Vagina (tissue), 2 donors: ENCODE data around the gene SMIM29. TPM values are rescaled to one million over a fixed set of nuclear protein-coding genes. Genes with fewer than 3 reads are reported as not detected.

Experiments used
- DNase-seq, 2 donors: peaks; one replicate each; pipeline ENCODE4 v3.0.0-alpha.2; 2017; ENCODE audit errors: extremely low spot score in 2 of 2
- H3K27ac ChIP-seq: fragments of 200-600 bp; sonication (generic); one replicate; pipeline ENCODE4 v1.5.1; 2019
- H3K27me3 ChIP-seq: fragments of 200-600 bp; sonication (generic); one replicate; pipeline ENCODE4 v1.5.1; 2019
- H3K36me3 ChIP-seq, 2 donors: fragments of 200-600 bp; sonication (generic); one replicate each; pipeline ENCODE4 v1.5.1; 2017 to 2019
- H3K4me1 ChIP-seq: fragments of 200-600 bp; sonication (generic); one replicate; pipeline ENCODE4 v1.5.1; 2019
- H3K4me3 ChIP-seq, 2 donors: fragments of 200-600 bp; sonication (generic); 1 replicate in 1 of 2; 2 replicates in 1 of 2; pipeline ENCODE4 v1.5.1; 2016 to 2019
- H3K9me3 ChIP-seq: fragments of 200-600 bp; sonication (generic); one replicate; pipeline ENCODE4 v1.5.1; 2019
- POLR2A ChIP-seq, 2 donors: fragments of 450-650 bp; IDR thresholded peaks; one replicate each; pipeline ENCODE4 v1.6.1; 2017; ENCODE audit warnings: antibody characterized with exemption in 2 of 2, mild to moderate bottlenecking in 2 of 2, moderate library complexity in 2 of 2
- POLR2AphosphoS5 ChIP-seq, 2 donors: sonication (generic); formaldehyde crosslinking; IDR thresholded peaks; one replicate each; pipeline ENCODE4 v1.9.0; 2017; ENCODE audit warnings: antibody characterized with exemption in 2 of 2, mild to moderate bottlenecking in 2 of 2, low read depth in 1 of 2; ENCODE audit not compliant: insufficient read depth in 1 of 2
- intact Hi-C: fragments of 100-400 bp; cut with DNase I; formaldehyde crosslinking; loops from one replicate; pipeline ENCODE4 v1.15.1; 2023
- total RNA-seq: library from RNA; depleted of rRNA; stranded (reverse); fragments of >200 nt; gene quantifications from one replicate; pipeline ENCODE4 v1.2.3, GENCODE V29; 2016
- TF ChIP-seq, protein P1 (sequence below), 3 experiments: fragments of 450-650 bp in 2 of 3; fragments of 200-600 bp in 1 of 3; sonication (generic) in 1 of 3; IDR thresholded peaks; one replicate each; pipeline ENCODE4 v1.5.1; 2017 to 2019; ENCODE audit warnings: antibody characterized with exemption in 3 of 3, mild to moderate bottlenecking in 2 of 3, moderate library complexity in 2 of 3

SMIM29 gene
- total RNA-seq, 1 donor from 2014 or later: 22.3 TPM

DNA sequence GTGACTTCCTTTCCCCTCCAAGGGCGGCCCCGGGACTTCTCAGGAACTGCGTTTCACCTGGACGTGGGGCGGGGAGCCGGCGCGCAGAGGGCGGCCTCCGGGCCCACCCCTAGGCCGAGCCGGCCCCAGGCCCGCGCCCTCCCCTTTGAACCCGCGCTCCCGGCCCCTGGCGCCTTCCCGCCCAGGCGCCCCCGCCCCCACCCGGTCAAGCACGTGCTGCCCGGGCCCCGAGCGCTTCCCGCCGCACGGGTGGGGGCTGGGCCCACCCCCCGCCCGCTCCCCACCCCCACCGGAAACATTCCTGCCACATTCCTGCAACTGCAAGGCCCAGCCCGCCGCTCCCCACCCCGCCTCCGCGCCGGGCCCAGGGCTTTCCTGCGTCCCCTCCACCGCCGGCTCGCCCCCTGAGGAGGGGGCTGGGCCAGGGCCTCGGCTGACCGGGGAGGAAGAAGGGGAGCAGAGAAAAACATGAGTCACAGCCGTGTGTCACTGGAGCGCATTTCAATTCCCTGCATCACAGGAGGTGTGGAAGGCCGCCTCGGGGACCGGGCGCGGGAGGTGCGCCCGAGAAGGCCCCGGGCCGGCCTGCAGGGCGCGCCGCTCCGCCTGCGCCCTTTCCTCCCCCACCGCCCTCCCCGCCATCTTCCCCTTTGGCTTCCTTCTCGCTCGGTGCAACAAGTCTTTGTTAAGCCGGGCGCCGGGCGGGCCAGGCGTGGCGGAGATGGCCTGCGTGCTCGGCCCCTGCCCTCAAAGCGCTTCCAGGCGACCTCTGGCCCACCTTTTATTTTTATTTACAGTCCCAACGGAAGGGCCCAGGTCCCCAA, 13.3 kb downstream of the SMIM29 start:
- Histone ChIP-seq H3K9me3 (no peaks in the 10 kb centered on the region), H3K36me3 (no peaks in the 10 kb centered on the region), H3K27me3 (no peaks in the 10 kb centered on the region), H3K27ac (peak overlapping the region; percentile 94), H3K4me1 (peaks cover 19% of the 10 kb centered on the region), H3K4me3 (peak overlapping the region; percentile 42 to 69)
- intact Hi-C loops: no loop called here
- no peak for DNase-seq
- TF ChIP-seq POLR2A (IDR thresholded peaks at IDR 0.05): no peak
- no peak for TF ChIP-seq POLR2AphosphoS5 (IDR thresholded peaks at IDR 0.05; ENCODE audit: insufficient read depth in 1 of 2, low read depth in 1 of 2)
- TF ChIP-seq, protein P1, sequence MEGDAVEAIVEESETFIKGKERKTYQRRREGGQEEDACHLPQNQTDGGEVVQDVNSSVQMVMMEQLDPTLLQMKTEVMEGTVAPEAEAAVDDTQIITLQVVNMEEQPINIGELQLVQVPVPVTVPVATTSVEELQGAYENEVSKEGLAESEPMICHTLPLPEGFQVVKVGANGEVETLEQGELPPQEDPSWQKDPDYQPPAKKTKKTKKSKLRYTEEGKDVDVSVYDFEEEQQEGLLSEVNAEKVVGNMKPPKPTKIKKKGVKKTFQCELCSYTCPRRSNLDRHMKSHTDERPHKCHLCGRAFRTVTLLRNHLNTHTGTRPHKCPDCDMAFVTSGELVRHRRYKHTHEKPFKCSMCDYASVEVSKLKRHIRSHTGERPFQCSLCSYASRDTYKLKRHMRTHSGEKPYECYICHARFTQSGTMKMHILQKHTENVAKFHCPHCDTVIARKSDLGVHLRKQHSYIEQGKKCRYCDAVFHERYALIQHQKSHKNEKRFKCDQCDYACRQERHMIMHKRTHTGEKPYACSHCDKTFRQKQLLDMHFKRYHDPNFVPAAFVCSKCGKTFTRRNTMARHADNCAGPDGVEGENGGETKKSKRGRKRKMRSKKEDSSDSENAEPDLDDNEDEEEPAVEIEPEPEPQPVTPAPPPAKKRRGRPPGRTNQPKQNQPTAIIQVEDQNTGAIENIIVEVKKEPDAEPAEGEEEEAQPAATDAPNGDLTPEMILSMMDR (IDR thresholded peaks at IDR 0.05): no peak

DNA sequence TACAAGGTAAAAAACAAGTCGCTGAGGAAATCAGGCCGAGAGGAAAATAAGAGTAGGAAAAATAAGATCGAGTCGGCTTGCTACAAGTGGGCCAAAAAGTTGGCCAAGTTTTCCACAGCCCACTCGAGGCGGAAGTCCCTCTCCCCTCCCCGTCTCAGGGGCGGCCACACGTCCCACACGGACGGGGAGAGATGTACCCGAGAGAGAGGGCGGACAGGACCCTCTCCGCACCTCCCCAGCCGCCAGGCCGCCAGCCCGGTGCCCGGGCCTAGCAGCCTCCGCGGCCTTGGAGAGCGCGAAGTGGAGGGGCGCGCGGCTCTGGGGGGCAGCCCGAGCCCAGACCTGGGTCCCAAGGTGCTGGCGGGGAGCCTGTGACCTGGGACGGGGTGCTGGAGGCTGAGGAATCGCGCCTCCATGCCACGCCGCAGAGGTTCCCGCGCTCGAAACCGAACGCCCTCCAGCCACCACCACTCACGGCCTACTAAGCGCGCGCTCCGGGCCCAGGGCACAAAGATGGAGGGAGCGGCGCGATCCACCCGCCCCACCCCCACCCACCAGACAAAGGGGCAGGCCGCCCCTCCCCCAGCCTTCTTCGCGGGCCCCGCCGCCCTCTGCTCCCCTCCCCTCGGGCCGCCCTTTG, 14.0 kb downstream of the SMIM29 start:
- DNase-seq: no peak
- no peaks in the 10 kb centered on the region for H3K27me3 ChIP-seq
- intact Hi-C loops: loop anchor here (5.0 kb wide), 1 partner anchor 1563 kb away; the partner anchor contains the start of gene CLPS
- H3K9me3 ChIP-seq: no peaks in the 10 kb centered on the region
- H3K4me3 ChIP-seq: no peak overlapping the region
- peak overlapping the region; percentile 94 for H3K27ac ChIP-seq
- no peaks in the 10 kb centered on the region for H3K36me3 ChIP-seq
- TF ChIP-seq, protein P1 (IDR thresholded peaks at IDR 0.05): no peak
- peaks cover 19% of the 10 kb centered on the region for H3K4me1 ChIP-seq

DNA sequence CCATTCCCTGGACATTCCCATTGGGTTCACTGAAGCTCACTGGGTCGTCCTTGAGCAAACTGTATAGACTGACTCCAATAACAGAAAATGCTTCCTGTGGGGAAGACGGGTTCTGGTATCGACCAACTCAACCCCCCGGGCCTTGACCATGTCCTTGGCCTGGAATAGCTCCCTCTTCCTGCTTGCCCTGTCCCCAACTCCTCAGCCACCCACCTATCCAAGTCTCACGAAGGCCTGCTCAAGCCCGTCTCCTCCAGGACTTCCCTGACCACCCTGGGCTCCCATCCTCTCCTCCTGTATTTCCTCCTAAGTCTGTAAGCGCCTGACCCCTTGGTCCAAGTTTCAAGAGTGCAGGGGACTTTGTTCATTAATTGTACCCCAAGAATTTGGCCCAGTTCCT, 14.9 kb downstream of the SMIM29 start:
- H3K36me3 ChIP-seq: no peaks in the 10 kb centered on the region
- peaks cover 18% of the 10 kb centered on the region for H3K4me1 ChIP-seq
- H3K4me3 ChIP-seq: no peak overlapping the region
- TF ChIP-seq POLR2A (IDR thresholded peaks at IDR 0.05) (no peak), POLR2AphosphoS5 (IDR thresholded peaks at IDR 0.05; ENCODE audit: insufficient read depth in 1 of 2, low read depth in 1 of 2) (no peak)
- TF ChIP-seq, protein P1 (IDR thresholded peaks at IDR 0.05): no peak
- H3K9me3 ChIP-seq: no peaks in the 10 kb centered on the region
- DNase-seq: no peak
- intact Hi-C loops: loop anchor here (5.0 kb wide), 1 partner anchor 1563 kb away; the partner anchor contains the start of gene CLPS
- H3K27ac ChIP-seq: no peak overlapping the region
- no peaks in the 10 kb centered on the region for H3K27me3 ChIP-seq

DNA sequence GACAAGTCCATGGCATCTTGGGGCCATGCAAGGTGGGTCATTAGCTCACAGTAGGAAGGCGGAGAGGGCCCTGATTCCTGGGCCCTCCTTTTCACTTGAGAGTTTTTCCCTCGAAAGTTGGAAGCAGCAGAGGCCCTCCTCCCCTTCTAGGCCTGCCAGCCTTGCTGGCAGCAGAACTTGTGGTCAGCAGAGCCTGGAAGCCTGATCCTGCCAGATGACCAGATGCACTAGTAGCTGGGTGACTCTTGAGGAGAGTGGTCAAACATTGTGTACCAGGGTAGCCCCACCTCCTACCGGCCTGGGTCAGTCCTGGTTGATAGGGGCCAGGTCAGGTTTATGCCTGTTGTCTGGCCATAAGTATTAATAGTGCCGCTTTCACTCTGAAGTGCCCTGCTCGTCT, 15.9 kb downstream of the SMIM29 start:
- no peak for TF ChIP-seq POLR2A (IDR thresholded peaks at IDR 0.05)
- TF ChIP-seq POLR2AphosphoS5 (IDR thresholded peaks at IDR 0.05; ENCODE audit: insufficient read depth in 1 of 2, low read depth in 1 of 2): no peak
- H3K27me3 ChIP-seq: no peaks in the 10 kb centered on the region
- no peaks in the 10 kb centered on the region for H3K9me3 ChIP-seq
- intact Hi-C loops: loop anchor here (5.0 kb wide), 1 partner anchor 1564 kb away; the partner anchor contains the start of gene CLPS
- H3K27ac ChIP-seq: no peak overlapping the region
- H3K4me1 ChIP-seq: peaks cover 10% of the 10 kb centered on the region
- no peak overlapping the region for H3K4me3 ChIP-seq
- H3K36me3 ChIP-seq: no peaks in the 10 kb centered on the region
- no peak for DNase-seq

DNA sequence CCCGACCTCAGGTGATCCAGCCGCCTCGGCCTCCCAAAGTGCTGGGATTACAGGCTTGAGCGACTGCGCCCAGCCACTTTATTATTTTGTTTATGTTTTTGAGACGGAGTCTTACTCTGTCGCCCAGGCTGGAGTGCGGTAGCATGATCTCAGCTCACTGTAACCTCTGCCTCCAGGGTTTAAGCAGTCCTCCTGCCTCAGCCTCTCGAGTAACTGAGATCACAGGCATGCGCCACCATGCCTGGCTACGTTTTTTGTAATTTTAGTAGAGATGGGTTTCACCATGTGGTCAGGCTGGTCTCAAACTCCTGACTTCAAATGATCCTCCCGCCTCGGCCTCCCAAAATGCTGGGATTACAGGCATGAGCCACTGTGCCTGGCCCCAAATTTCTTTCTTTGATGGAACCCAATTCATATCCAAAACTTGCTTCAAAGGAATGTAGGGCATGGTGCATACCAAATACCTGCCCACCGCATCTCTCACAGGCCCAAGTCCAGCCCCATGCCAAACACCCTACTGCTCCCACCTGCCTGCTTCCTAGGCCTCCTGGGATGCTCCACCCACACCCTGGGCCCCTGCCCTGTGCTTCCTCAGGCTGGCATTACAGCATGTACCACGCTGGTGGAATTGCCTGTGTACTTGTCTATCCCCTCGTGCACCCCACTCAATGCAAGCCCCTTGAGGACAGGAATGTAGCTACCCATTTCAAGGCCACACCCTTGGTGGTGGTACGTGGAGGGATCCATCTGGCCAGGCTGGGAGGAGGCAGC, 17.1 kb downstream of the SMIM29 start:
- no peak for DNase-seq
- H3K27ac ChIP-seq: no peak overlapping the region
- H3K36me3 ChIP-seq: no peaks in the 10 kb centered on the region
- intact Hi-C loops: loop anchor here (5.0 kb wide), 1 partner anchor 1566 kb away; the partner anchor contains the start of gene CLPS
- TF ChIP-seq, protein P1 (IDR thresholded peaks at IDR 0.05): no peak
- TF ChIP-seq POLR2A (IDR thresholded peaks at IDR 0.05) (no peak), POLR2AphosphoS5 (IDR thresholded peaks at IDR 0.05; ENCODE audit: insufficient read depth in 1 of 2, low read depth in 1 of 2) (no peak)
- H3K4me3 ChIP-seq: no peak overlapping the region
- no peaks in the 10 kb centered on the region for H3K9me3 ChIP-seq
- peaks cover 18% of the 10 kb centered on the region for H3K4me1 ChIP-seq
- H3K27me3 ChIP-seq: no peaks in the 10 kb centered on the region
